ENCODE data around the gene UBE4A. TPM values are rescaled to one million over a fixed set of nuclear protein-coding genes. Genes with fewer than 3 reads are reported as not detected.

UBE4A gene
- total and polyA plus RNA-seq, 2 of the 4 experiments (the other 2 are of a cell fraction): 15.2 to 69.7 TPM

- ChIA-PET POLR2A (ENCODE audit: unreplicated experiment) (interaction anchor here (0.6 kb wide), 1 partner anchor 10 kb away, joined by 3 read pairs; no protein-coding TSS in a partner anchor), CTCF (interaction anchor here (0.9 kb wide), 1 partner anchor 11 kb away, joined by 3 read pairs; no protein-coding TSS in a partner anchor)
- Histone ChIP-seq H3K4me3 (ENCODE audit: insufficient read depth, low read depth, low read length) (peak overlapping the region; percentile 91), H3K56ac (ENCODE audit: extremely low read depth, insufficient read depth, low read length) (peak overlapping the region; percentile 35; the same call in 1 of the 2 replicates), H3K18ac (ENCODE audit: low read depth, low read length) (no peak overlapping the region; the same call in 1 of the 2 replicates), H4K20me1 (ENCODE audit: insufficient read depth, low read length) (peaks cover 30% of the 10 kb centered on the region), H4K5ac (ENCODE audit: low read depth, low read length) (no peak overlapping the region; the same call in 1 of the 2 replicates), H3K4me1 (ENCODE audit: control insufficient read depth, insufficient read depth, low read length) (peaks cover 4% of the 10 kb centered on the region), H3K4ac (ENCODE audit: low read depth, low read length) (peak overlapping the region; percentile 4; the same call in 1 of the 2 replicates), H4K8ac (ENCODE audit: low read depth in 2 of 2, low read length in 2 of 2) (peak overlapping the region in 1 of 2 experiments; percentile 5; a peak in 2 of 4 replicates), H2AFZ (replicated peaks; ENCODE audit: low read length, poor library complexity) (peak overlapping the region; percentile 96), H2AK5ac (ENCODE audit: low read depth, low read length) (no peak overlapping the region), H3K14ac (replicated peaks; ENCODE audit: low read depth, low read length) (peak overlapping the region; percentile 43), H3K9me1 (ENCODE audit: insufficient read depth, low read length) (no peaks in the 10 kb centered on the region), H3K79me1 (ENCODE audit: low read depth in 1 of 2, low read length in 2 of 2) (peaks cover 0 to 28% of the 10 kb centered on the region in 2 experiments; a peak in 2 of 4 replicates), H2BK20ac (ENCODE audit: low read depth, low read length) (no peak overlapping the region), H2BK15ac (ENCODE audit: low read depth, low read length) (no peak overlapping the region), H4K91ac (ENCODE audit: insufficient read depth, low read depth, low read length) (no peak overlapping the region), H2AK9ac (replicated peaks; ENCODE audit: low read depth, low read length, poor library complexity) (peak overlapping the region; percentile 84), H3K9me3 (ENCODE audit: control insufficient read depth, insufficient read depth, low read length) (no peaks in the 10 kb centered on the region), H3K27ac (ENCODE audit: insufficient read depth, low read length) (peak overlapping the region; percentile 95), H2BK5ac (ENCODE audit: low read depth, low read length, poor library complexity, severe bottlenecking) (no peak overlapping the region), H2BK120ac (ENCODE audit: low read depth, low read length) (no peak overlapping the region), H3K23ac (ENCODE audit: low read depth, low read length) (peak overlapping the region; percentile 79), H3K36me3 (ENCODE audit: control insufficient read depth, insufficient read depth, low read length) (no peaks in the 10 kb centered on the region), H3K9ac (ENCODE audit: low read depth, low read length) (peak overlapping the region; percentile 83), H3K27me3 (ENCODE audit: control insufficient read depth, insufficient read depth, low read length) (no peaks in the 10 kb centered on the region), H3K4me2 (ENCODE audit: low read depth, low read length) (peak overlapping the region; percentile 100)
- WGBS, 2 experiments (ENCODE audit: extremely low coverage in 2 of 2, insufficient read length in 1 of 2): 0% methylated on average over 12 of the region's 39 CpGs; no CpG with 5 or more reads in 1 of the 2 experiments
- no peak for ATAC-seq (ENCODE audit: low read depth)
- peak; percentile 40 for DNase-seq
- in situ Hi-C loops (cut with MboI; ENCODE audit: low sequenced_read_pairs): no loop called here
- BruUV-seq (replicated peaks): no TSS peak
- dilution Hi-C loops (cut with HindIII; ENCODE audit: low sequenced_read_pairs, unreplicated experiment): no loop called here
- no peak for TF ChIP-seq ELK1 (IDR thresholded peaks at IDR 0.05; ENCODE audit: borderline replicate concordance, low read depth, low read length)
- no peak for TF ChIP-seq RFX5 (IDR thresholded peaks at IDR 0.05; ENCODE audit: low read depth, low read length)
- peak; percentile 92 for TF ChIP-seq MXI1 (IDR thresholded peaks at IDR 0.05; ENCODE audit: borderline replicate concordance, low read depth, low read length)
- intact Hi-C loops (cut with micrococcal nuclease): loop anchor here (5.0 kb wide), 1 partner anchor 53 kb away; no protein-coding TSS in a partner anchor
These were observed 75.3 kb downstream of the UBE4A start for GRCh38 chr11:118434553-118435289.
